OCI-LY1 (cell line): ENCODE data around the gene STRIP2.
"Not testable (repeated sequence)": the region's sequence is repeated elsewhere in the genome, so short reads cannot be mapped to it uniquely, and the experiment has no call there.

Source experiments
- H2AFZ ChIP-seq: fragments of 200-600 bp; sonication (generic), shearing (Covaris generic); 2 replicates; pipeline ENCODE4 v1.6.0; 2014; ENCODE audit warnings: antibody characterized with exemption, mild to moderate bottlenecking, low read length
- H3F3A ChIP-seq: fragments of 200-600 bp; sonication (generic), shearing (Covaris generic); 2 replicates; pipeline ENCODE4 v1.6.0; 2014; ENCODE audit warnings: mild to moderate bottlenecking, antibody characterized with exemption, low read length, moderate library complexity; ENCODE audit not compliant: insufficient read depth
- H3K27ac ChIP-seq: fragments of 200-600 bp; sonication (generic); 2 replicates; pipeline ENCODE4 v1.5.1; 2014; ENCODE audit warnings: low read length, mixed run types, mild to moderate bottlenecking, low read depth; ENCODE audit not compliant: poor library complexity, severe bottlenecking
- H3K27me3 ChIP-seq: fragments of 200-600 bp; sonication (generic); 2 replicates; pipeline ENCODE4 v1.6.0; 2014; ENCODE audit warnings: antibody characterized with exemption, mild to moderate bottlenecking, low read length, moderate library complexity; ENCODE audit not compliant: insufficient read depth
- H3K36me3 ChIP-seq: fragments of 200-600 bp; sonication (generic); 2 replicates; pipeline ENCODE4 v1.6.1; 2014; ENCODE audit warnings: mild to moderate bottlenecking, antibody characterized with exemption, low read length, moderate library complexity, mixed read lengths; ENCODE audit not compliant: insufficient read depth
- H3K4me1 ChIP-seq: fragments of 200-600 bp; sonication (generic); 2 replicates; pipeline ENCODE4 v1.5.1; 2014; ENCODE audit warnings: mild to moderate bottlenecking, low read length, moderate library complexity; ENCODE audit not compliant: insufficient read depth, severe bottlenecking
- H3K4me2 ChIP-seq: fragments of 200-600 bp; sonication (generic), shearing (Covaris generic); 2 replicates; pipeline ENCODE4 v1.6.1; 2014; ENCODE audit warnings: low read length
- H3K4me3 ChIP-seq: fragments of 200-600 bp; sonication (generic); 2 replicates; pipeline ENCODE4 v1.5.1; 2014; ENCODE audit warnings: low read length, low read depth, mild to moderate bottlenecking, mixed read lengths; ENCODE audit not compliant: poor library complexity, severe bottlenecking
- H3K79me2 ChIP-seq: fragments of 200-600 bp; shearing (Covaris generic); 2 replicates; pipeline ENCODE4 v1.6.1; 2016; ENCODE audit warnings: mixed run types, low read length, mixed read lengths; ENCODE audit not compliant: insufficient read depth
- H3K9ac ChIP-seq: fragments of 200-600 bp; sonication (generic), shearing (Covaris generic); 2 replicates; pipeline ENCODE4 v1.6.1; 2014; ENCODE audit warnings: mild to moderate bottlenecking, low read length, mixed read lengths
- H3K9me2 ChIP-seq: fragments of 200-600 bp; sonication (generic), shearing (Covaris generic); 2 replicates; pipeline ENCODE4 v1.6.1; 2014; ENCODE audit warnings: low read depth, mild to moderate bottlenecking, low read length, mixed read lengths
- H3K9me3 ChIP-seq: fragments of 200-600 bp; shearing (Covaris generic); 2 replicates; pipeline ENCODE4 v1.6.1; 2014; ENCODE audit warnings: low read length, mixed read lengths
- H4K20me1 ChIP-seq: fragments of 200-600 bp; sonication (generic), shearing (Covaris generic); 2 replicates; pipeline ENCODE4 v1.6.0; 2016; ENCODE audit warnings: mild to moderate bottlenecking, low read length; ENCODE audit not compliant: insufficient read depth
- EZH2 ChIP-seq: fragments of 200-600 bp; sonication (generic), shearing (Covaris generic); IDR thresholded peaks from 2 replicates; pipeline ENCODE4 v1.8.0; 2017; ENCODE audit warnings: borderline replicate concordance, mixed run types, mild to moderate bottlenecking, antibody characterized with exemption, low read length, moderate library complexity, mixed read lengths
- TF ChIP-seq, protein P1 (sequence below): fragments of 200-600 bp; sonication (generic), shearing (Covaris generic); IDR thresholded peaks from 2 replicates; pipeline ENCODE4 v1.5.1; 2017; ENCODE audit warnings: mild to moderate bottlenecking, antibody characterized with exemption, low read length, moderate library complexity, mixed read lengths

STRIP2 gene

DNA sequence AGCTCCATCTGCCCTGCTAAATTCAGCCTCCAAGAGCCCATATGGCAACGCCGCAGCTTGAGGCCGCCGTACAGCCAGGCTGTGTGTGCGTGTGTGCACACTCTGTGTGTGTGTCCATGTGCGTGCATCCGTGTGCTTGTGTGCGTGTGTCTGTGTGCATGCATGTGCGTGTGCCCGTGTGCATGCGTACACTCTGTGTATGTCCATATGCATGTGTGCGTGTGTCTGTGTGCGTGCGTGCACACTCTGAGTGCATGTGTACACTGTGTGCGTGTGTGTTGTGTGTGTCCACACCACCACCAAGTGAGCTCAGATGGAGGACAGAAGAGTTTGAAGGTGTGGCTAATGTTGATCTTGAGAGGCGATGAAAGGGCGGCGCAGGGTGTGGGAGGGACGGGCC is 98.1 kb downstream of the STRIP2 start:
- no peaks in the 10 kb centered on the region for H3K27me3 ChIP-seq
- no peak overlapping the region for H3K4me3 ChIP-seq
- H3K4me2 ChIP-seq: no peak overlapping the region
- no peak overlapping the region for H3K27ac ChIP-seq
- no peaks in the 10 kb centered on the region for H3K9me3 ChIP-seq
- no peaks in the 10 kb centered on the region for H4K20me1 ChIP-seq
- TF ChIP-seq, protein P1, sequence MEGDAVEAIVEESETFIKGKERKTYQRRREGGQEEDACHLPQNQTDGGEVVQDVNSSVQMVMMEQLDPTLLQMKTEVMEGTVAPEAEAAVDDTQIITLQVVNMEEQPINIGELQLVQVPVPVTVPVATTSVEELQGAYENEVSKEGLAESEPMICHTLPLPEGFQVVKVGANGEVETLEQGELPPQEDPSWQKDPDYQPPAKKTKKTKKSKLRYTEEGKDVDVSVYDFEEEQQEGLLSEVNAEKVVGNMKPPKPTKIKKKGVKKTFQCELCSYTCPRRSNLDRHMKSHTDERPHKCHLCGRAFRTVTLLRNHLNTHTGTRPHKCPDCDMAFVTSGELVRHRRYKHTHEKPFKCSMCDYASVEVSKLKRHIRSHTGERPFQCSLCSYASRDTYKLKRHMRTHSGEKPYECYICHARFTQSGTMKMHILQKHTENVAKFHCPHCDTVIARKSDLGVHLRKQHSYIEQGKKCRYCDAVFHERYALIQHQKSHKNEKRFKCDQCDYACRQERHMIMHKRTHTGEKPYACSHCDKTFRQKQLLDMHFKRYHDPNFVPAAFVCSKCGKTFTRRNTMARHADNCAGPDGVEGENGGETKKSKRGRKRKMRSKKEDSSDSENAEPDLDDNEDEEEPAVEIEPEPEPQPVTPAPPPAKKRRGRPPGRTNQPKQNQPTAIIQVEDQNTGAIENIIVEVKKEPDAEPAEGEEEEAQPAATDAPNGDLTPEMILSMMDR: no peak
- no peak for TF ChIP-seq EZH2
- H3K4me1 ChIP-seq: no peaks in the 10 kb centered on the region
- H2AFZ ChIP-seq: no peak overlapping the region
- H3K9me2 ChIP-seq: no peaks in the 10 kb centered on the region
- H3K9ac ChIP-seq: no peak overlapping the region
- no peaks in the 10 kb centered on the region for H3F3A ChIP-seq
- H3K36me3 ChIP-seq: no peaks in the 10 kb centered on the region
- H3K79me2 ChIP-seq: no peaks in the 10 kb centered on the region

DNA sequence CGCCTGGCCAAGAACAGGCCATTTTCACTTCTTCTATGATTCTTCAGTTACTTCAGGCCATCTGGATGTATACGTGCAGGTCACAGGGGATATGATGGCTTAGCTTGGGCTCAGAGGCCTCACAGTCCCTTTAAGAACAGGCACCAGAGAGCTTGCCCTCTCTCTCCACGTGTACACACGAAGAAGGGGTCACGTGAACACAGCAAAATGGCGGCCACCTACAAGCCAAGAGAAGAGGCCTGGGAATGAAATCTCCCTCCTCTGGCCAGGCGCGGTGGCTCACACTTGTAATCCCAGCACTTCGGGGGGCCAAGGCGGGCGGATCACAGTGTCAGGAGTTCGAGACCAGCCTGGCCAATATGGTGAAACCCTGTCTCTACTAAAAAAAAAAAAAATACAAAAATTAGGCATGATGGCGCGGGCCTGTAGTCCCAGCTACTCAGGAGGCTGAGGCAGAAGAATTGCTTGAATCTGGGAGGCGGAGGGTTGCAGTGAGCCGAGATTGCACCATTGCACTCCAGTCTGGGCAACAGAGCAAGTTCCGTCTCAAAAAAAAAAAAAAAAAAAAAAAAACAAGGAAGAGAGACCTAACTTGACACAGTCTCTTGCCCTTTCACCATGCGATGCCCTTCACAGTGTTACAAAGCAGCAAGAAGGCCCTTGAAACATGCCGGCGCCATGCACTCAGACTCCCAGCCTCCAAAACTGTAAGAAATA is 100.5 kb downstream of the STRIP2 start:
- not testable (repeated sequence) for H3K36me3 ChIP-seq, H2AFZ ChIP-seq, H3K27me3 ChIP-seq, H3K9me2 ChIP-seq, H3K27ac ChIP-seq, H3K9me3 ChIP-seq, H3K4me2 ChIP-seq, H3F3A ChIP-seq, H3K79me2 ChIP-seq, H3K9ac ChIP-seq, H3K4me1 ChIP-seq, H4K20me1 ChIP-seq, H3K4me3 ChIP-seq

DNA sequence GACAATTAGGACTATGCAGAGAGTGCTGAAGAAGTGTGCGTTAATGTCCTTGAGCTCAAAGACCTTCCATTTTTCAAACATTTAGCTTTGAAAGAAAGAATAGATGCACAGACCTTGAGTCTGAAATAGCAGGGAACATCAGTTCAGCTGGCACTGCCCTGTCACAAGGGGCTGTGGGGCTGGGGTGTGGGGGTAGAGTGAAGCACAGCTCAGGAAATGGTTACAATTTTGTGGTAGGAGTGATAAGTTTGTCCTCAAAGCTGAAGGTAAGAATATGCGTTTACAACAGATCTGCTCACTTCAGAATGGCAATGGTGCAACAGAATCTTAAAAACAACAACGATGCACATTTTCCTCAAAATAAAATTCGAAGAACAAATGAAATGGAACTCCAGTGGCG is 101.7 kb downstream of the STRIP2 start:
- Histone ChIP-seq H3F3A (no peaks in the 10 kb centered on the region), H3K36me3 (no peaks in the 10 kb centered on the region), H3K79me2 (no peaks in the 10 kb centered on the region), H3K27ac (no peak overlapping the region), H2AFZ (no peak overlapping the region), H3K9me2 (no peaks in the 10 kb centered on the region), H3K4me1 (no peaks in the 10 kb centered on the region), H4K20me1 (no peaks in the 10 kb centered on the region), H3K9me3 (no peaks in the 10 kb centered on the region), H3K4me2 (no peak overlapping the region), H3K9ac (no peak overlapping the region), H3K4me3 (no peak overlapping the region), H3K27me3 (no peaks in the 10 kb centered on the region)
- TF ChIP-seq EZH2: no peak
- TF ChIP-seq, protein P1: no peak

DNA sequence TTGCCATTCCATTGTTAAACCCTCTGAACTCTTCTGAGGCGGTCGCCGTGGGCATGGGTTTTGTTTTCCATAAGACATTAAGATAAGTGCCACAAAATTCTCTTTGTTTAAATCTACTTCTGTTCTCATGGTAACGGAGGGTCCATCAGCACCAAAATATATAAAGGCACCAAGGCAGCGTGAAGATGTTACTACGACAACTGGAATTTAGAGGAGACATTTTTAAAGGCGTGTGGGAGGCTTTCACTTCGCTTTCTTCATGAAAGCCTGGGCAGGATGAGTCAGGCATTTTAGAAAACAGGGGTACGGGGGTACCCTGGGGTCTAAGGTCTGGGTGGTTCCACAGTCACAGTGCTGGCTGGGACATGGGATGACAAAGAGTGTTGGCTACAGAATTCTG is 102.1 kb downstream of the STRIP2 start:
- Histone ChIP-seq H3K4me2 (no peak overlapping the region), H2AFZ (no peak overlapping the region), H3K79me2 (no peaks in the 10 kb centered on the region), H3K9ac (no peak overlapping the region), H3K4me1 (no peaks in the 10 kb centered on the region), H3K9me3 (no peaks in the 10 kb centered on the region), H3K4me3 (no peak overlapping the region), H3K27me3 (no peaks in the 10 kb centered on the region; the same call in 1 of the 2 replicates), H3K36me3 (no peaks in the 10 kb centered on the region), H4K20me1 (no peaks in the 10 kb centered on the region), H3K9me2 (no peaks in the 10 kb centered on the region), H3K27ac (no peak overlapping the region), H3F3A (no peaks in the 10 kb centered on the region)
- no peak for TF ChIP-seq EZH2
- TF ChIP-seq, protein P1: no peak
